Keratinocyte (primary cell): Measurements from ENCODE around the gene IRF9. TPM values are rescaled to one million over a fixed set of nuclear protein-coding genes. Genes with fewer than 3 reads are reported as not detected.

Experiments
- DNase-seq: peaks from one replicate; pipeline ENCODE4 v3.0.0-alpha.2; 2011; ENCODE audit warnings: low read depth, missing footprints, low spot score
- FAIRE-seq: peaks from 2 replicates; lab custom pipeline; 2011; peaks lifted over from hg19 to GRCh38; lab: Jason Lieb, UNC
- H2AFZ ChIP-seq: 2 replicates; pipeline ENCODE4 v1.6.0; 2012; ENCODE audit warnings: low read length, control low read depth, inconsistent platforms; ENCODE audit not compliant: control insufficient read depth
- H3K27ac ChIP-seq: 2 replicates; pipeline ENCODE4 v1.5.1; 2011; ENCODE audit warnings: low read length; ENCODE audit not compliant: control insufficient read depth, insufficient read depth
- H3K27me3 ChIP-seq: 3 replicates; pipeline ENCODE4 v1.6.0; 2011; ENCODE audit warnings: low read length; ENCODE audit not compliant: control insufficient read depth, insufficient read depth; ENCODE audit errors: extremely low read depth
- H3K36me3 ChIP-seq, 2 experiments: 2 replicates in 1 of 2; 3 replicates in 1 of 2; pipeline ENCODE4 v1.5.1; 2011; ENCODE audit warnings: low read length in 2 of 2, mild to moderate bottlenecking in 1 of 2; ENCODE audit not compliant: control insufficient read depth in 2 of 2, insufficient read depth in 2 of 2; ENCODE audit errors: extremely low read depth in 1 of 2
- H3K4me1 ChIP-seq: 3 replicates; pipeline ENCODE4 v1.5.1; 2011; ENCODE audit warnings: low read length; ENCODE audit not compliant: control insufficient read depth, insufficient read depth; ENCODE audit errors: extremely low read depth
- H3K4me2 ChIP-seq: 3 replicates; pipeline ENCODE4 v1.6.0; 2011; ENCODE audit warnings: low read depth, low read length; ENCODE audit not compliant: control insufficient read depth, insufficient read depth; ENCODE audit errors: extremely low read depth
- H3K4me3 ChIP-seq, 3 experiments: fragments of 200-600 bp in 1 of 3; sonication (generic) in 1 of 3; 2 replicates in 2 of 3; 3 replicates in 1 of 3; pipeline ENCODE4 v1.5.1; 2011 to 2016; ENCODE audit warnings: low read length in 3 of 3, mild to moderate bottlenecking in 3 of 3, control low read depth in 2 of 3, inconsistent platforms in 1 of 3, low read depth in 1 of 3, mixed read lengths in 1 of 3, mixed run types in 1 of 3, moderate library complexity in 1 of 3; ENCODE audit not compliant: control insufficient read depth in 2 of 3, insufficient read depth in 2 of 3; ENCODE audit errors: extremely low read depth in 1 of 3
- H3K79me2 ChIP-seq: 2 replicates; pipeline ENCODE4 v1.6.0; 2012; ENCODE audit warnings: low read length; ENCODE audit not compliant: control insufficient read depth, insufficient read depth
- H3K9ac ChIP-seq: 3 replicates; pipeline ENCODE4 v1.6.0; 2011; ENCODE audit warnings: low read length; ENCODE audit not compliant: control insufficient read depth, insufficient read depth; ENCODE audit errors: extremely low read depth
- H3K9me1 ChIP-seq: 3 replicates; pipeline ENCODE4 v1.6.0; 2011; ENCODE audit warnings: low read length; ENCODE audit not compliant: control insufficient read depth, insufficient read depth; ENCODE audit errors: extremely low read depth
- H3K9me3 ChIP-seq: 2 replicates; pipeline ENCODE4 v1.5.1; 2012; ENCODE audit warnings: low read depth, low read length; ENCODE audit not compliant: control insufficient read depth
- H4K20me1 ChIP-seq: 3 replicates; pipeline ENCODE4 v1.6.0; 2011; ENCODE audit warnings: low read length; ENCODE audit not compliant: control insufficient read depth, insufficient read depth; ENCODE audit errors: extremely low read depth
- CTCF ChIP-seq, 3 experiments: IDR thresholded peaks in 1 of 3; conservative IDR thresholded peaks in 1 of 3; optimal IDR thresholded peaks in 1 of 3; 2 replicates in 2 of 3; 3 replicates in 1 of 3; pipeline versions ENCODE3 to v1.5.1; 2011; ENCODE audit warnings: low read length in 3 of 3, mild to moderate bottlenecking in 3 of 3, moderate library complexity in 2 of 3, control low read depth in 1 of 3, inconsistent platforms in 1 of 3; ENCODE audit not compliant: insufficient read depth in 2 of 3; ENCODE audit errors: extremely low read depth in 1 of 3
- EZH2 ChIP-seq: IDR thresholded peaks from one replicate; pipeline ENCODE4 v1.6.1; 2012; ENCODE audit warnings: inconsistent platforms, mild to moderate bottlenecking, low read length, moderate library complexity
- dilution Hi-C: fragments of 300-500 bp; cut with MboI; formaldehyde crosslinking; loops from one replicate; pipeline ENCODE4 v1.7.0; 2020; ENCODE audit warnings: low sequenced_read_pairs; ENCODE audit not compliant: extremely low pct_ligation_motif_present
- polyA plus RNA-seq, 5 experiments: library from polyadenylated mRNA; depleted of rRNA in 3 of 5; stranded (reverse) in 3 of 5; stranded (forward) in 1 of 5; unstranded in 1 of 5; fragments of >200 nt; gene quantifications; 1 replicate in 1 of 5; 2 replicates in 3 of 5; 3 replicates in 1 of 5; pipeline versions ENCODE4 v1.2.1 to v1.2.3, GENCODE V29; 2011 to 2012; ENCODE audit warnings: missing spikeins in 2 of 5, low read depth in 1 of 5, low replicate concordance in 1 of 5

IRF9 gene
- polyA plus RNA-seq, 1 donor (not counting 4 experiments of a cell fraction or from before 2014, with no cell fraction given) = 117 TPM

DNA sequence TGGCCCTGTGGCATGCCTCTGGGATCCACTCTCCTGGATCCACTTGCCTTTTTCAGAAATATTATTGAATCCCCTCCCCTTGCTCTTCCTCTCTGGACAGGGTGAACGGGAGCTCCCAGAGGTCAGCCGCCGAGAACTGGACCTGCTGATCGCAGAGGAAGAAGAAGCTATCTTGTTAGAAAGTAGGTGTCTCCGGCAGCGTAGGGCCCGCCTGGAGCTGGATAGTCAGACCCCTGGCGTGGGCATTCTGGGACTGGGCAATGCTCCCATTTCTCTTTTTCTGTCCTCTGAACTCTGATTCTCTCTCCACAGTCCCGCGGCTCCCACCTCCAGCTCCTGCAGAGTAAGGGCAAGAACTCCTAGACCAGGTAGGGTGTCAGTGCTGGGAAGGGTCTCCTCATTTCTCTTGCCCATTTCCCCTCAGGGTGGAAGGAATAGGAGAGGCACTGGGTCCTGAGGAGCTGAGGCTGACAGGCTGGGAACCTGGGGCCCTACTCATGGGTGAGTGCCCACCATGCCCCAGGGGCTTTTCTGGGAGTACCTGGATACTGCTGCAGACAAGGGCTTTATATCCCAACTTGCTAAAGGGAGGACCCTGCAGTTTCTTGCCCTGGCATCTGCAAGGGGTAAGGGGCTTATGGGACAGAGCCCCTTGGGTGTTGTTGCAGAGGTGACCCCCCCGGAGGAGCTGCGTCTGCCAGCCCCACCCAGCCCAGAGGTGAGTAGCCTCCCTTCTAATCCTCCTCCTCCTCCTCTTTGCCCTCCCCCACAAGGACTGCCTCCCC is 16.2 kb downstream of the IRF9 start:
- H3K4me3 ChIP-seq = no peak overlapping the region
- H3K9me1 ChIP-seq = no peaks in the 10 kb centered on the region
- DNase-seq = no peak
- no peak overlapping the region for H3K27ac ChIP-seq
- TF ChIP-seq EZH2 (no peak), CTCF (optimal IDR thresholded peaks at IDR 0.05 in 1 of 3, IDR thresholded peaks at IDR 0.05 in 1 of 3, conservative IDR thresholded peaks at IDR 0.05 in 1 of 3; ENCODE audit: extremely low read depth in 1 of 3, insufficient read depth in 2 of 3, low read length in 3 of 3) (no peak)
- peaks cover 8% of the 10 kb centered on the region for H4K20me1 ChIP-seq
- no peak overlapping the region for H3K4me2 ChIP-seq
- no peaks in the 10 kb centered on the region for H3K9me3 ChIP-seq
- peaks cover 36 to 48% of the 10 kb centered on the region in 2 experiments for H3K36me3 ChIP-seq
- no peak overlapping the region for H2AFZ ChIP-seq
- FAIRE-seq = no peak
- H3K4me1 ChIP-seq = no peaks in the 10 kb centered on the region
- no peaks in the 10 kb centered on the region for H3K27me3 ChIP-seq
- dilution Hi-C loops = no loop called here
- H3K9ac ChIP-seq = no peak overlapping the region
- no peaks in the 10 kb centered on the region for H3K79me2 ChIP-seq

GRCh38 chr14:24177891-24178290 is 16.8 kb downstream of the IRF9 start:
- no peak overlapping the region for H3K27ac ChIP-seq
- TF ChIP-seq EZH2 = no peak
- TF ChIP-seq CTCF (optimal IDR thresholded peaks at IDR 0.05 in 1 of 3, IDR thresholded peaks at IDR 0.05 in 1 of 3, conservative IDR thresholded peaks at IDR 0.05 in 1 of 3; ENCODE audit: extremely low read depth in 1 of 3, insufficient read depth in 2 of 3, low read length in 3 of 3) = no peak
- FAIRE-seq (no peak), DNase-seq (no peak)
- H4K20me1 ChIP-seq = peaks cover 8% of the 10 kb centered on the region
- no peak overlapping the region for H3K4me2 ChIP-seq
- H3K4me3 ChIP-seq = no peak overlapping the region
- H3K4me1 ChIP-seq = no peaks in the 10 kb centered on the region
- no peak overlapping the region for H3K9ac ChIP-seq
- no peak overlapping the region for H2AFZ ChIP-seq
- no peaks in the 10 kb centered on the region for H3K9me3 ChIP-seq
- H3K27me3 ChIP-seq = no peaks in the 10 kb centered on the region
- dilution Hi-C loops = no loop called here
- H3K36me3 ChIP-seq = peaks cover 36 to 48% of the 10 kb centered on the region in 2 experiments
- no peaks in the 10 kb centered on the region for H3K79me2 ChIP-seq
- no peaks in the 10 kb centered on the region for H3K9me1 ChIP-seq
